ENCODE measurements around the gene POC1A. TPM values are rescaled to one million over a fixed set of nuclear protein-coding genes. Genes with fewer than 3 reads are reported as not detected.

POC1A gene
- total RNA-seq, 1 experiment from 2014 or later: 35.0 TPM

DNA sequence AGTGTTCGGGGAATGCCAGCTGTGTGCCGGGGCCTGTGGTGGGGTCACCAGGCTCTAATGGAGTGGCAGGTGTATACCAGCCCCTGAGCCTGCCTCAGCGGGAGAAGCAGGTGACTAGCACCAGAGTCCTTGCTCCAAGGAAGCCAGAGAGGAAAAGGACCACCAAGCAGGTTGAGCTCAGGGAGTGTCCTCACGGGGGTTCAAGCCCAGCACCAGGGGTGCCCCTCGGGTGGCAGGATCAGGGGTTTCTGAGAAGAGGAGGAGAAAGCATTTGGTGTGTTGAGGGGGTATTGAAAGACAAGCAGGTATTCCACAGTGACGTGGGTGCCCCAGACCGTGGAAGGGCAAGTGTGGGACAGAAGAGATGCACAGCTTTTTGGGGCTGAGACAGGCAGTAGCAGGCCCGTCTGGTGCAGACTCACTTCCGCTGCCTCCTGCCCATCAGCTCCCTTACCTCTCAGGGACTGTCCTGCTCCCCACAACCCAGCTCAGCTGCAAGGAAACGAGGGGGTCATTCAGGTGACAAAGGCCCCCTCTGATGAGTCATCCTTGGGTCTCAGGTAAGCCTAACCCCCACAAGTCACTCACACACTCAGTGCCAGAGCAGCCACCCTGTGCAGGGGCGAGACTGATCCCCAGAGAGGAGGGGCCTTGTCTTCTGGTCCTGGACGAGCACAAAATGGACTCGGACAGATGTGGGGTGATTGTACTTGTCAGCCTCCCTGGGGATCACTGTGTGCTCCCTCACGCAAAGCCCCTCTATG, 21.4 kb upstream of the POC1A start:
- CTCF ChIA-PET: interaction anchor here (0.8 kb wide), 1 partner anchor 87 kb away, joined by 4 read pairs; no protein-coding TSS in a partner anchor
- H3K27me3 ChIP-seq (ENCODE audit: insufficient read depth, low read depth): no peaks in the 10 kb centered on the region
- no peak for DNase-seq
- peaks cover 4% of the 10 kb centered on the region; the same call in 1 of the 2 replicates for H3F3A ChIP-seq (ENCODE audit: insufficient read depth, low read depth)
- H4K20me1 ChIP-seq (ENCODE audit: insufficient read depth): no peaks in the 10 kb centered on the region
- H2AFZ ChIP-seq: no peak overlapping the region
- H3K4me3 ChIP-seq: no peak overlapping the region
- intact Hi-C loops (cut with micrococcal nuclease; ENCODE audit: unreplicated experiment): loop anchor here (2.0 kb wide), 1 partner anchor 41 kb away; no protein-coding TSS in a partner anchor
- no peak overlapping the region for H3K4me2 ChIP-seq
- no peaks in the 10 kb centered on the region for H3K36me3 ChIP-seq (ENCODE audit: low read depth)
- POLR2A ChIA-PET (ENCODE audit: unreplicated experiment): interaction anchor here (0.6 kb wide), 1 partner anchor 21 kb away, joined by 3 read pairs; no protein-coding TSS in a partner anchor
- H3K9me2 ChIP-seq (ENCODE audit: insufficient read depth): no peaks in the 10 kb centered on the region
- no peak overlapping the region for H3K27ac ChIP-seq
- TF ChIP-seq EZH2 (IDR thresholded peaks at IDR 0.05; ENCODE audit: low read depth): no peak
- TF ChIP-seq, protein P1, sequence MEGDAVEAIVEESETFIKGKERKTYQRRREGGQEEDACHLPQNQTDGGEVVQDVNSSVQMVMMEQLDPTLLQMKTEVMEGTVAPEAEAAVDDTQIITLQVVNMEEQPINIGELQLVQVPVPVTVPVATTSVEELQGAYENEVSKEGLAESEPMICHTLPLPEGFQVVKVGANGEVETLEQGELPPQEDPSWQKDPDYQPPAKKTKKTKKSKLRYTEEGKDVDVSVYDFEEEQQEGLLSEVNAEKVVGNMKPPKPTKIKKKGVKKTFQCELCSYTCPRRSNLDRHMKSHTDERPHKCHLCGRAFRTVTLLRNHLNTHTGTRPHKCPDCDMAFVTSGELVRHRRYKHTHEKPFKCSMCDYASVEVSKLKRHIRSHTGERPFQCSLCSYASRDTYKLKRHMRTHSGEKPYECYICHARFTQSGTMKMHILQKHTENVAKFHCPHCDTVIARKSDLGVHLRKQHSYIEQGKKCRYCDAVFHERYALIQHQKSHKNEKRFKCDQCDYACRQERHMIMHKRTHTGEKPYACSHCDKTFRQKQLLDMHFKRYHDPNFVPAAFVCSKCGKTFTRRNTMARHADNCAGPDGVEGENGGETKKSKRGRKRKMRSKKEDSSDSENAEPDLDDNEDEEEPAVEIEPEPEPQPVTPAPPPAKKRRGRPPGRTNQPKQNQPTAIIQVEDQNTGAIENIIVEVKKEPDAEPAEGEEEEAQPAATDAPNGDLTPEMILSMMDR (conservative IDR thresholded peaks at IDR 0.05): no peak
- BruUV-seq (replicated peaks): no TSS peak
- peaks cover 32% of the 10 kb centered on the region for H3K4me1 ChIP-seq (replicated peaks; ENCODE audit: insufficient read depth)
- H3K79me2 ChIP-seq (ENCODE audit: low read depth): no peaks in the 10 kb centered on the region
- H3K9me3 ChIP-seq (ENCODE audit: insufficient read depth, low read depth): no peaks in the 10 kb centered on the region

DNA sequence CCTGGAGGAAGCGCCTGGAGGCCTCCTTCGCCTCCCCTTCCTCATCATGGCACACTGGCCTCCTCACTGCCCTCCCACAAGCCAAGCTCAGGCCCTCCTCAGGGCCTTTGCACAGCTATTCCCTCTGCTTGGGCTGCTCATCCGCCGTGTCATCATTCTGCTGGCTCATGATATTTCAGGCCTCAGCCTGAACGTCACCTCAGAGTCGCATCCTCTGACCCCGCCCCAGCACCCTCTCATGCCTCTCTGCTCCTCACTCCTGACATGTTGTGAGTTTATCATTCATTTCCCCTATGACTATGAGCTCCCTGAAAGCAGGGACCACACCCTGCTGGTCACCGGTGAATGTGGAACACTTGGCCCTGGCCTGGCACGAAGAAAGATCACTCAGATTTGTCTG, 20.7 kb upstream of the POC1A start:
- no peak for TF ChIP-seq EZH2 (IDR thresholded peaks at IDR 0.05; ENCODE audit: low read depth)
- TF ChIP-seq, protein P1 (conservative IDR thresholded peaks at IDR 0.05): no peak
- H4K20me1 ChIP-seq (ENCODE audit: insufficient read depth): no peaks in the 10 kb centered on the region
- H3K27me3 ChIP-seq (ENCODE audit: insufficient read depth, low read depth): no peaks in the 10 kb centered on the region
- intact Hi-C loops (cut with micrococcal nuclease; ENCODE audit: unreplicated experiment): no loop called here
- peaks cover 4% of the 10 kb centered on the region; the same call in 1 of the 2 replicates for H3F3A ChIP-seq (ENCODE audit: insufficient read depth, low read depth)
- H3K4me1 ChIP-seq (replicated peaks; ENCODE audit: insufficient read depth): peaks cover 32% of the 10 kb centered on the region
- H3K4me3 ChIP-seq: no peak overlapping the region
- no peak for DNase-seq
- POLR2A ChIA-PET (ENCODE audit: unreplicated experiment): interaction anchor here (0.6 kb wide), 2 partner anchors 20 to 393 kb away, joined by 3 to 10 read pairs; no protein-coding TSS in a partner anchor
- H3K79me2 ChIP-seq (ENCODE audit: low read depth): no peaks in the 10 kb centered on the region
- no peaks in the 10 kb centered on the region for H3K36me3 ChIP-seq (ENCODE audit: low read depth)
- no peak overlapping the region for H2AFZ ChIP-seq
- no peak overlapping the region for H3K4me2 ChIP-seq
- no peaks in the 10 kb centered on the region for H3K9me2 ChIP-seq (ENCODE audit: insufficient read depth)
- no peak overlapping the region for H3K27ac ChIP-seq
- CTCF ChIA-PET: interaction anchor here (0.8 kb wide), 1 partner anchor 86 kb away, joined by 4 read pairs; no protein-coding TSS in a partner anchor
- H3K9me3 ChIP-seq (ENCODE audit: insufficient read depth, low read depth): no peaks in the 10 kb centered on the region
- BruUV-seq (replicated peaks): no TSS peak

DNA sequence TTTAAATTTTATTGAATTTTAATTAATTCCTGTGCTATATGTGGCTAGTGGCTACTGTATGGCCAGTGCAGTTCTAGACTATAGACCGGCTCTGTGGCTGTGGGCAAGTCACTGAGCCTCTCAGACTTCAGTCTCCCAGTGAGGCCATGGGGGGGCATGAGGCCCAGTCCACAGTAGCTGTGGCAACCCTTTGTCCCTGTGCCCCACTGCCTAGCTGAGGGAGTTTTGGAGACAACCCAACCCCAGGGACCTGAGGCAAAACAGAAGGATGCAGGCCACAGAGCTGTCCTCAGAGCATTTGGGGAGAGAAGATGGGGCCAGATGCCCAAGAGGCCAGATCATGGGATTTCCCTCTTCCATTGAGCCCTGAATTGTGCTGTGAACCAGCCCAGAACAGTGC, 18.9 kb upstream of the POC1A start:
- H3K4me1 ChIP-seq (replicated peaks; ENCODE audit: insufficient read depth): peaks cover 31% of the 10 kb centered on the region
- H3K27me3 ChIP-seq (ENCODE audit: insufficient read depth, low read depth): no peaks in the 10 kb centered on the region
- intact Hi-C loops (cut with micrococcal nuclease; ENCODE audit: unreplicated experiment): no loop called here
- no peaks in the 10 kb centered on the region for H3K9me3 ChIP-seq (ENCODE audit: insufficient read depth, low read depth)
- no peaks in the 10 kb centered on the region for H4K20me1 ChIP-seq (ENCODE audit: insufficient read depth)
- H3F3A ChIP-seq (ENCODE audit: insufficient read depth, low read depth): peaks cover 4% of the 10 kb centered on the region; the same call in 1 of the 2 replicates
- H3K79me2 ChIP-seq (ENCODE audit: low read depth): no peaks in the 10 kb centered on the region
- TF ChIP-seq, protein P1 (conservative IDR thresholded peaks at IDR 0.05): no peak
- no peak for TF ChIP-seq EZH2 (IDR thresholded peaks at IDR 0.05; ENCODE audit: low read depth)
- no peak for DNase-seq
- no TSS peak for BruUV-seq (replicated peaks)
- H2AFZ ChIP-seq: no peak overlapping the region
- no peak overlapping the region for H3K27ac ChIP-seq
- no peaks in the 10 kb centered on the region for H3K9me2 ChIP-seq (ENCODE audit: insufficient read depth)
- CTCF ChIA-PET: no interaction called here
- H3K36me3 ChIP-seq (ENCODE audit: low read depth): no peaks in the 10 kb centered on the region
- no peak overlapping the region for H3K4me2 ChIP-seq
- no peak overlapping the region for H3K4me3 ChIP-seq
- POLR2A ChIA-PET (ENCODE audit: unreplicated experiment): no interaction called here

Measured in PC-9 (cell line).